Upper lobe of right lung (tissue), 1 donor: ENCODE results near the gene DCAF6. TPM values are rescaled to one million over a fixed set of nuclear protein-coding genes. Genes with fewer than 3 reads are reported as not detected.
A peak's percentile ranks its signal among the peaks of the same experiment; 100 is the strongest.

Experiments
- ATAC-seq: fragments of 200-7000 bp; cut with Tn5 transposase; one replicate; pipeline ENCODE4 v1.9.1; 2020; ENCODE audit warnings: mild to moderate bottlenecking, moderate library complexity
- DNase-seq: peaks from one replicate; pipeline ENCODE4 v3.0.0-alpha.2; 2020
- H3K27ac ChIP-seq: fragments of 200-600 bp; one replicate; pipeline ENCODE4 v1.8.0; 2022
- H3K27me3 ChIP-seq: fragments of 200-600 bp; one replicate; pipeline ENCODE4 v1.8.0; 2022; ENCODE audit warnings: mild to moderate bottlenecking
- H3K36me3 ChIP-seq: fragments of 200-600 bp; one replicate; pipeline ENCODE4 v1.8.0; 2022
- H3K4me1 ChIP-seq: fragments of 200-600 bp; one replicate; pipeline ENCODE4 v1.8.0; 2022
- H3K4me3 ChIP-seq: fragments of 200-600 bp; one replicate; pipeline ENCODE4 v1.8.0; 2022; ENCODE audit warnings: mild to moderate bottlenecking
- H3K9me3 ChIP-seq: fragments of 200-600 bp; one replicate; pipeline ENCODE4 v1.8.0; 2022
- CTCF ChIP-seq: fragments of 200-600 bp; IDR thresholded peaks from one replicate; pipeline ENCODE4 v1.8.0; 2022; ENCODE audit warnings: antibody characterized with exemption
- intact Hi-C: fragments of 100-400 bp; cut with DNase I; formaldehyde crosslinking; loops from one replicate; pipeline ENCODE4 v1.11.0; 2022
- total RNA-seq: library from RNA; stranded (reverse); fragmentation: NEBNext Ultra II Directional; extraction: Animal tissue kit (Norgen Biotek cat#: 25700); gene quantifications from one replicate; pipeline ENCODE4 v1.2.1, GENCODE V29; 2021
- donor health status: DM: no; HTN: yes; CAD: no; lungs with severe emphysema.

The DCAF6 gene
- total RNA-seq, 1 donor from 2014 or later = 49.9 TPM

GRCh38 chr1:167933788-167934187, 2.7 kb upstream of the DCAF6 start:
- no peak for TF ChIP-seq CTCF
- Histone ChIP-seq H3K9me3 (no peaks in the 10 kb centered on the region), H3K27me3 (no peaks in the 10 kb centered on the region), H3K4me3 (no peak overlapping the region), H3K4me1 (peaks cover 25% of the 10 kb centered on the region), H3K27ac (no peak overlapping the region), H3K36me3 (no peaks in the 10 kb centered on the region)
- ATAC-seq = no peak
- no peak for DNase-seq
- intact Hi-C loops = no loop called here

GRCh38 chr1:167934426-167935215, 1.9 kb upstream of the DCAF6 start:
- H3K27ac ChIP-seq = peak overlapping the region; percentile 97
- no peak for DNase-seq
- H3K4me1 ChIP-seq = peaks cover 25% of the 10 kb centered on the region
- H3K9me3 ChIP-seq = no peaks in the 10 kb centered on the region
- ATAC-seq = no peak
- peak overlapping the region; percentile 83 for H3K4me3 ChIP-seq
- no peak for TF ChIP-seq CTCF
- no peaks in the 10 kb centered on the region for H3K36me3 ChIP-seq
- intact Hi-C loops = no loop called here
- H3K27me3 ChIP-seq = no peaks in the 10 kb centered on the region

GRCh38 chr1:167935216-167936067, 1.0 kb upstream of the DCAF6 start:
- Histone ChIP-seq H3K9me3 (no peaks in the 10 kb centered on the region), H3K4me1 (peaks cover 25% of the 10 kb centered on the region)
- no peak for DNase-seq

GRCh38 chr1:167936930-167937708, 636 bp downstream of the DCAF6 start, which contains the start of gene MPC2:
TSS of gene MPC2 (minus strand) at chr1:167937072. CDS start at chr1:167935841, 1,231 bp downstream.
- no peaks in the 10 kb centered on the region for H3K36me3 ChIP-seq
- ATAC-seq (peak; percentile 30), DNase-seq (peak; percentile 84)
- H3K4me1 ChIP-seq = peaks cover 28% of the 10 kb centered on the region
- H3K9me3 ChIP-seq = no peaks in the 10 kb centered on the region
- no peaks in the 10 kb centered on the region for H3K27me3 ChIP-seq
- H3K4me3 ChIP-seq = peak within 1 kb of the TSS; percentile 83
- peak within 1 kb of the TSS; percentile 97 for H3K27ac ChIP-seq
- intact Hi-C loops = no loop called here
- no peak for TF ChIP-seq CTCF

More at GRCh38 chr1:167935216-167936067, 1.0 kb upstream of the DCAF6 start:
- H3K4me3 ChIP-seq = peak overlapping the region; percentile 83
- no peak for TF ChIP-seq CTCF
- intact Hi-C loops = no loop called here
- H3K27ac ChIP-seq = peak overlapping the region; percentile 97
- peak; percentile 1 for ATAC-seq
- H3K36me3 ChIP-seq = no peaks in the 10 kb centered on the region
- H3K27me3 ChIP-seq = no peaks in the 10 kb centered on the region

GRCh38 chr1:167937709-167938010, 1.2 kb downstream of the DCAF6 start:
- H3K4me1 ChIP-seq = peaks cover 28% of the 10 kb centered on the region
- peak overlapping the region; percentile 97 for H3K27ac ChIP-seq
- H3K4me3 ChIP-seq = peak overlapping the region; percentile 83
- intact Hi-C loops = no loop called here
- no peak for DNase-seq
- ATAC-seq = no peak
- no peaks in the 10 kb centered on the region for H3K27me3 ChIP-seq
- H3K9me3 ChIP-seq = no peaks in the 10 kb centered on the region
- TF ChIP-seq CTCF = no peak
- H3K36me3 ChIP-seq = no peaks in the 10 kb centered on the region
